H9 (cell line): ENCODE measurements around the gene PYGB. TPM values are rescaled to one million over a fixed set of nuclear protein-coding genes. Genes with fewer than 3 reads are reported as not detected.

ENCODE experiments used
- DNase-seq: peaks from one replicate; pipeline ENCODE4 v3.0.0-alpha.2; 2017
- H2AFZ ChIP-seq: one replicate; pipeline ENCODE4 v1.6.1; 2013; ENCODE audit warnings: mild to moderate bottlenecking, low read length, control low read depth, moderate library complexity
- H2AK5ac ChIP-seq: 2 replicates; pipeline ENCODE4 v1.6.1; 2013; ENCODE audit warnings: low read length, control low read depth, mixed read lengths; ENCODE audit not compliant: insufficient read length
- H2BK120ac ChIP-seq: one replicate; pipeline ENCODE4 v1.6.1; 2013; ENCODE audit warnings: low read depth, mild to moderate bottlenecking, low read length, control low read depth, inconsistent platforms; ENCODE audit not compliant: poor library complexity, severe bottlenecking
- H2BK12ac ChIP-seq: 2 replicates; pipeline ENCODE4 v1.6.1; 2013; ENCODE audit warnings: low read length, control low read depth, mixed read lengths, low read depth; ENCODE audit not compliant: insufficient read length
- H2BK15ac ChIP-seq: 2 replicates; pipeline ENCODE4 v1.6.1; 2013; ENCODE audit warnings: low read depth, low read length, control low read depth
- H2BK20ac ChIP-seq: one replicate; pipeline ENCODE4 v1.6.1; 2013; ENCODE audit warnings: low read depth, mild to moderate bottlenecking, low read length, control low read depth, inconsistent platforms; ENCODE audit not compliant: poor library complexity, severe bottlenecking
- H2BK5ac ChIP-seq: 2 replicates; pipeline ENCODE4 v1.6.1; 2013; ENCODE audit warnings: low read length, control low read depth, mixed read lengths; ENCODE audit not compliant: insufficient read length
- H3K14ac ChIP-seq: 2 replicates; pipeline ENCODE4 v1.6.1; 2013; ENCODE audit warnings: low read length, control low read depth; ENCODE audit not compliant: insufficient read depth
- H3K18ac ChIP-seq: 2 replicates; pipeline ENCODE4 v1.6.1; 2013; ENCODE audit warnings: low read depth, mild to moderate bottlenecking, mixed read lengths, low read length, control low read depth; ENCODE audit not compliant: insufficient read length
- H3K23ac ChIP-seq: 2 replicates; pipeline ENCODE4 v1.6.1; 2013; ENCODE audit warnings: low read length, control low read depth, mixed read lengths, low read depth; ENCODE audit not compliant: insufficient read length
- H3K23me2 ChIP-seq: 2 replicates; pipeline ENCODE4 v1.6.1; 2013; ENCODE audit warnings: low read depth, mild to moderate bottlenecking, mixed read lengths, low read length, control low read depth; ENCODE audit not compliant: insufficient read length, poor library complexity, severe bottlenecking
- H3K27ac ChIP-seq: 2 replicates; pipeline ENCODE4 v1.5.1; 2013; ENCODE audit warnings: low read length, control low read depth, mixed read lengths, low read depth; ENCODE audit not compliant: insufficient read length
- H3K27me3 ChIP-seq: 2 replicates; pipeline ENCODE4 v1.6.1; 2013; ENCODE audit warnings: low read length, control low read depth, inconsistent platforms; ENCODE audit not compliant: insufficient read depth
- H3K4ac ChIP-seq: 2 replicates; pipeline ENCODE4 v1.6.1; 2013; ENCODE audit warnings: low read depth, mild to moderate bottlenecking, control low read depth, inconsistent platforms, low read length, moderate library complexity
- H3K4me1 ChIP-seq: 2 replicates; pipeline ENCODE4 v1.6.1; 2013; ENCODE audit warnings: low read length, control low read depth, inconsistent platforms; ENCODE audit not compliant: insufficient read depth
- H3K4me2 ChIP-seq: 2 replicates; pipeline ENCODE4 v1.6.1; 2013; ENCODE audit warnings: low read length, control low read depth, mixed read lengths; ENCODE audit not compliant: insufficient read length, insufficient read depth
- H3K56ac ChIP-seq: 2 replicates; pipeline ENCODE4 v1.6.1; 2013; ENCODE audit warnings: low read depth, mild to moderate bottlenecking, mixed read lengths, low read length, control low read depth; ENCODE audit not compliant: insufficient read length
- H3K79me1 ChIP-seq: 2 replicates; pipeline ENCODE4 v1.6.1; 2013; ENCODE audit warnings: low read depth, mild to moderate bottlenecking, moderate library complexity, low read length, control low read depth, inconsistent platforms; ENCODE audit not compliant: insufficient read depth, poor library complexity, severe bottlenecking
- H3K79me2 ChIP-seq: 2 replicates; pipeline ENCODE4 v1.6.1; 2013; ENCODE audit warnings: low read length, control low read depth, inconsistent platforms; ENCODE audit not compliant: insufficient read depth
- H3K9ac ChIP-seq: 2 replicates; pipeline ENCODE4 v1.6.1; 2013; ENCODE audit warnings: low read length, control low read depth, mixed read lengths; ENCODE audit not compliant: insufficient read length; ENCODE audit errors: extremely low read depth
- H3K9me3 ChIP-seq: one replicate; pipeline ENCODE4 v1.6.1; 2013; ENCODE audit warnings: low read depth, low read length, inconsistent platforms; ENCODE audit not compliant: control insufficient read depth
- H3T11ph ChIP-seq: one replicate; pipeline ENCODE4 v1.6.1; 2013; ENCODE audit warnings: mild to moderate bottlenecking, low read length, control low read depth, inconsistent platforms
- H4K20me1 ChIP-seq: one replicate; pipeline ENCODE4 v1.6.1; 2013; ENCODE audit not compliant: control insufficient read depth, insufficient read length, insufficient read depth
- H4K5ac ChIP-seq: 2 replicates; pipeline ENCODE4 v1.6.1; 2013; ENCODE audit warnings: low read depth, mild to moderate bottlenecking, mixed read lengths, low read length, control low read depth; ENCODE audit not compliant: insufficient read length
- H4K8ac ChIP-seq: replicated peaks from 2 replicates; pipeline ENCODE4 v1.6.1; 2013; ENCODE audit warnings: low read length, control low read depth, mixed read lengths, low read depth; ENCODE audit not compliant: insufficient read length
- H4K91ac ChIP-seq: 2 replicates; pipeline ENCODE4 v1.6.1; 2013; ENCODE audit warnings: low read depth, mild to moderate bottlenecking, moderate library complexity, mixed read lengths, low read length, control low read depth; ENCODE audit not compliant: insufficient read length
- H3K27ac Mint-ChIP-seq, 3 experiments: 2 replicates in 2 of 3; 3 replicates in 1 of 3; pipeline ENCODE4 v1.8.0; 2020 to 2021; ENCODE audit warnings: mixed read lengths in 3 of 3, mild to moderate bottlenecking in 1 of 3, moderate library complexity in 1 of 3
- H3K27me3 Mint-ChIP-seq: 2 replicates; pipeline ENCODE4 v1.8.0; 2021; ENCODE audit warnings: low read depth, mild to moderate bottlenecking, moderate library complexity, mixed read lengths
- H3K36me3 Mint-ChIP-seq, 3 experiments: 2 replicates in 2 of 3; 3 replicates in 1 of 3; pipeline ENCODE4 v1.8.0; 2020 to 2021; ENCODE audit warnings: low read depth in 3 of 3, mixed read lengths in 3 of 3; ENCODE audit not compliant: insufficient read depth in 1 of 3
- H3K4me1 Mint-ChIP-seq, 2 experiments: 2 replicates each; pipeline ENCODE4 v1.8.0; 2020; ENCODE audit warnings: mixed read lengths in 2 of 2
- H3K4me3 Mint-ChIP-seq, 2 experiments: 2 replicates in 1 of 2; 3 replicates in 1 of 2; pipeline ENCODE4 v1.8.0; 2020 to 2021; ENCODE audit warnings: mild to moderate bottlenecking in 2 of 2, mixed read lengths in 2 of 2, moderate library complexity in 1 of 2
- H3K9me3 Mint-ChIP-seq, 2 experiments: 2 replicates in 1 of 2; 3 replicates in 1 of 2; pipeline ENCODE4 v1.8.0; 2020; ENCODE audit warnings: mild to moderate bottlenecking in 2 of 2, mixed read lengths in 2 of 2, moderate library complexity in 1 of 2
- WGBS: extraction: QIAGEN DNeasy Blood & Tissue Kit; methylation state at CpG from one replicate; pipeline ENCODE4 v1.1.7; 2013; ENCODE audit warnings: missing lambda C conversion rate, low lambda C conversion rate, mixed read lengths; ENCODE audit not compliant: insufficient read length; ENCODE audit errors: extremely low coverage; 5-methylcytosine and 5-hydroxymethylcytosine counted together
- total RNA-seq: library from RNA; stranded (reverse); gene quantifications from 2 replicates; pipeline ENCODE4 v1.2.1, GENCODE V29; 2021
- TF ChIP-seq, protein P1 (sequence below): fragments of 200-600 bp; sonication (generic); conservative IDR thresholded peaks from 3 replicates; pipeline ENCODE4 v1.8.0; 2021; ENCODE audit warnings: antibody characterized with exemption, mild to moderate bottlenecking

PYGB gene
- total RNA-seq, 1 experiment from 2014 or later, result 46.9 TPM

DNA sequence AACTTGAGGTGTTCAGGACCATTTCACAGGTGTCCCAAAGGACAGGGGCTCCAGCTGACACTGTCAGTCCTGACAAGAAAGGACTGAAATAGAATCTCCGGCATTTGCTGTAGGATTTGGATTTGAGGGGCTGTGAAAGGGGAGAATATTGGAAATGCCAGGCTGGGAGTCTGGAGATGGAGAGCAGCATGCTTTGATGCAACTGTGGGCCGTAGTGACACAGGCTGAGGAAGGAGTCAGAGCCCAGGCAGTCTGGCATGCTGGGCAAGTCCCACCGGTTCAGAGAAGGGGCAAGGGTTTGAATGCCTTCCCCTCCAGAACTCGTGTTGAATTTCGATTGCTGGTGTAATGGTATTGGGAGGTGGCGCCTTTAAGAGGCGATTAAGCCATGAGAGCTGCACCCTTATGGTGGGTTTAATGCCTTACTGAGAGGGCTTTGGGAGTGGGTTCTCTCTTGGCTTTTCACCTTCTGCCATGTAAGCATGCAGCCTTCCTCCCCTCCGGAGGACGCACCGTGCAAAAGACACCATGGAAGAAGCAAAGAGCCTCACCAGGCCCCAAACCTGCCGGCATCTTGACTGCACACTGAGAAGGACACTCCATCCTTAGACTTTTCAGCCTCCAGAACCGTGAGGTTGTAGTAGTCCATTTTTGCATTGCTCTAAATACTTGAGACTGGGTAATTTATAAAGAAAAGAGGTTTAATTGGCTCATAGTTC, 9.4 kb upstream of the PYGB start:
- peaks cover 0 to 3% (median 0%) of the 10 kb centered on the region in 3 experiments; a peak in 1 of 7 replicates for H3K36me3 Mint-ChIP-seq
- H2BK12ac ChIP-seq, result no peak overlapping the region
- H3K23me2 ChIP-seq, result no peaks in the 10 kb centered on the region
- no peak overlapping the region for H2BK120ac ChIP-seq
- no peak overlapping the region for H3K23ac ChIP-seq
- H2BK5ac ChIP-seq, result no peak overlapping the region
- H3K9me3 ChIP-seq, result no peaks in the 10 kb centered on the region
- peaks cover 0 to 3% of the 10 kb centered on the region in 2 experiments; a peak in 2 of 5 replicates for H3K9me3 Mint-ChIP-seq
- no peak overlapping the region for H3T11ph ChIP-seq
- H3K4me3 Mint-ChIP-seq, result no peak overlapping the region
- H3K79me2 ChIP-seq, result no peaks in the 10 kb centered on the region
- no peak overlapping the region for H4K8ac ChIP-seq
- peaks cover 32 to 36% of the 10 kb centered on the region in 2 experiments for H3K4me1 Mint-ChIP-seq
- H3K14ac ChIP-seq, result no peak overlapping the region
- no peaks in the 10 kb centered on the region for H3K4me1 ChIP-seq
- H3K18ac ChIP-seq, result no peak overlapping the region
- H2BK15ac ChIP-seq, result no peak overlapping the region
- no peak for DNase-seq
- no peak overlapping the region for H3K4me2 ChIP-seq
- H3K4ac ChIP-seq, result no peak overlapping the region
- WGBS, result no CpG with 5 or more reads among the region's 12 CpGs
- H2AFZ ChIP-seq, result no peak overlapping the region
- no peaks in the 10 kb centered on the region for H3K79me1 ChIP-seq
- H2BK20ac ChIP-seq, result no peak overlapping the region
- no peak overlapping the region for H3K27ac Mint-ChIP-seq
- H4K20me1 ChIP-seq, result no peaks in the 10 kb centered on the region
- no peak overlapping the region for H3K56ac ChIP-seq
- peaks cover 4% of the 10 kb centered on the region for H3K27me3 Mint-ChIP-seq
- TF ChIP-seq, protein P1, sequence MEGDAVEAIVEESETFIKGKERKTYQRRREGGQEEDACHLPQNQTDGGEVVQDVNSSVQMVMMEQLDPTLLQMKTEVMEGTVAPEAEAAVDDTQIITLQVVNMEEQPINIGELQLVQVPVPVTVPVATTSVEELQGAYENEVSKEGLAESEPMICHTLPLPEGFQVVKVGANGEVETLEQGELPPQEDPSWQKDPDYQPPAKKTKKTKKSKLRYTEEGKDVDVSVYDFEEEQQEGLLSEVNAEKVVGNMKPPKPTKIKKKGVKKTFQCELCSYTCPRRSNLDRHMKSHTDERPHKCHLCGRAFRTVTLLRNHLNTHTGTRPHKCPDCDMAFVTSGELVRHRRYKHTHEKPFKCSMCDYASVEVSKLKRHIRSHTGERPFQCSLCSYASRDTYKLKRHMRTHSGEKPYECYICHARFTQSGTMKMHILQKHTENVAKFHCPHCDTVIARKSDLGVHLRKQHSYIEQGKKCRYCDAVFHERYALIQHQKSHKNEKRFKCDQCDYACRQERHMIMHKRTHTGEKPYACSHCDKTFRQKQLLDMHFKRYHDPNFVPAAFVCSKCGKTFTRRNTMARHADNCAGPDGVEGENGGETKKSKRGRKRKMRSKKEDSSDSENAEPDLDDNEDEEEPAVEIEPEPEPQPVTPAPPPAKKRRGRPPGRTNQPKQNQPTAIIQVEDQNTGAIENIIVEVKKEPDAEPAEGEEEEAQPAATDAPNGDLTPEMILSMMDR, result no peak
- H3K27me3 ChIP-seq, result no peaks in the 10 kb centered on the region
- H4K91ac ChIP-seq, result no peak overlapping the region
- no peak overlapping the region for H3K27ac ChIP-seq
- H2AK5ac ChIP-seq, result no peak overlapping the region
- H4K5ac ChIP-seq, result no peak overlapping the region
- no peak overlapping the region for H3K9ac ChIP-seq
